Left cardiac atrium (tissue), 4 donors: Measurements from ENCODE around the gene MTMR11. TPM values are rescaled to one million over a fixed set of nuclear protein-coding genes. Genes with fewer than 3 reads are reported as not detected.
"Not testable (repeated sequence)": the region's sequence is repeated elsewhere in the genome, so short reads cannot be mapped to it uniquely, and the experiment has no call there.

Experiments
- ATAC-seq, 2 donors: fragments of 200-7000 bp; cut with Tn5 transposase; one replicate each; pipeline ENCODE4 v1.9.1; 2020; ENCODE audit warnings: mild to moderate bottlenecking in 2 of 2, moderate library complexity in 2 of 2
- DNase-seq: peaks from one replicate; pipeline ENCODE4 v3.0.0-alpha.2; 2020
- intact Hi-C, 2 donors: fragments of 100-400 bp; cut with DNase I; formaldehyde crosslinking; loops; one replicate each; pipeline versions ENCODE4 v1.14.1 to v1.15.1; 2022 to 2023
- long read RNA-seq: library from polyadenylated mRNA; unstranded; transcript quantifications from one replicate; pipeline ENCODE4 v2.0.0, GENCODE V29; 2021
- total RNA-seq, 2 donors: library from RNA; stranded (reverse); fragmentation: NEBNext Ultra II Directional; extraction: Animal tissue kit (Norgen Biotek cat#: 25700); gene quantifications; one replicate each; pipeline ENCODE4 v1.2.1, GENCODE V29; 2021
- donor health status: DM: no; HTN: yes; CAD: no.
- donor health status: DM: no; HTN: yes; CAD: no; lungs with severe emphysema.
- donor health status: DM: yes; HTN: yes; CAD: no.
- donor health status: Dilated cardiomyopathy.

The MTMR11 gene
- total RNA-seq: 1 to 10 TPM; 3.9 to 6.0 TPM
- long read RNA-seq, partial matches to known transcripts: 1 of 2 reads
- long read RNA-seq, other reads (novel, unspliced or antisense): 0 of 2 reads

- DNase-seq (no peak), ATAC-seq (peak; percentile 24 to 64)
- intact Hi-C loops: no loop called here
These were observed at the start of gene MTMR11 for GRCh38 chr1:149936170-149936991. Gene MTMR11 (minus strand): TSS chr1:149936879. CDS start chr1:149936647, 232 bp downstream.

- intact Hi-C loops: no loop called here
These were observed 43.4 kb upstream of the MTMR11 start for GRCh38 chr1:149979972-149980540.

GRCh38 chr1:149979245-149979971, 42.7 kb upstream of the MTMR11 start:
- intact Hi-C loops: no loop called here

More at GRCh38 chr1:149979972-149980540, 43.4 kb upstream of the MTMR11 start:
- ATAC-seq: no peak
- DNase-seq: no peak

GRCh38 chr1:149978547-149979023, 41.9 kb upstream of the MTMR11 start:
- ATAC-seq (no peak), DNase-seq (no peak)
- intact Hi-C loops: no loop called here

More at GRCh38 chr1:149979245-149979971, 42.7 kb upstream of the MTMR11 start:
- no peak for ATAC-seq
- DNase-seq: no peak

- intact Hi-C loops: no loop called here
- no peak for ATAC-seq
- DNase-seq: no peak
These were observed 40.7 kb upstream of the MTMR11 start for GRCh38 chr1:149977345-149977744.

GRCh38 chr1:149972547-149972946, 35.9 kb upstream of the MTMR11 start:
- intact Hi-C loops: no loop called here
- no peak for ATAC-seq

GRCh38 chr1:149967646-149968045, 31.0 kb upstream of the MTMR11 start:
- intact Hi-C loops: no loop called here
- DNase-seq (no peak), ATAC-seq (no peak)

More at GRCh38 chr1:149972547-149972946, 35.9 kb upstream of the MTMR11 start:
- DNase-seq: no peak

- no peak for ATAC-seq
- DNase-seq: no peak
- intact Hi-C loops: no loop called here
These were observed 30.4 kb upstream of the MTMR11 start for GRCh38 chr1:149967041-149967440.

- DNase-seq: no peak
- no peak for ATAC-seq
- intact Hi-C loops: no loop called here
These were observed 29.7 kb upstream of the MTMR11 start for GRCh38 chr1:149966405-149966804.

GRCh38 chr1:149965440-149965839, 28.8 kb upstream of the MTMR11 start:
- peak in 1 of 2 donors; percentile 74 for ATAC-seq
- no peak for DNase-seq
- intact Hi-C loops: no loop called here

- intact Hi-C loops: loop anchor here (2.0 to 5.0 kb wide), 3 partner anchors 84 to 205 kb away; no protein-coding TSS in a partner anchor
- ATAC-seq (peak in 1 of 2 donors; percentile 24), DNase-seq (no peak)
These were observed 26.7 kb upstream of the MTMR11 start for GRCh38 chr1:149963358-149963757.

- DNase-seq (no peak), ATAC-seq (peak in 1 of 2 donors; percentile 9)
- intact Hi-C loops: loop anchor here (2.0 to 5.0 kb wide), 3 partner anchors 85 to 206 kb away; no protein-coding TSS in a partner anchor
These were observed 26.1 kb upstream of the MTMR11 start for GRCh38 chr1:149962736-149963135.

GRCh38 chr1:149962039-149962647, 25.5 kb upstream of the MTMR11 start:
- peak; percentile 76 to 88 for ATAC-seq

GRCh38 chr1:149957548-149957947, 20.9 kb upstream of the MTMR11 start:
- DNase-seq, ATAC-seq, intact Hi-C loops: not testable (repeated sequence)

More at GRCh38 chr1:149962039-149962647, 25.5 kb upstream of the MTMR11 start:
- DNase-seq: peak; percentile 39
- intact Hi-C loops: loop anchor here (2.0 to 5.0 kb wide), 3 partner anchors 85 to 207 kb away; no protein-coding TSS in a partner anchor

GRCh38 chr1:149949911-149950310, 13.2 kb upstream of the MTMR11 start:
- intact Hi-C loops: no loop called here
- no peak for DNase-seq
- ATAC-seq: no peak

- intact Hi-C loops: no loop called here
- DNase-seq (no peak), ATAC-seq (no peak)
These were observed 8.5 kb upstream of the MTMR11 start for GRCh38 chr1:149945206-149945605.

- ATAC-seq: no peak
- intact Hi-C loops: no loop called here
- DNase-seq: no peak
These were observed 6.2 kb upstream of the MTMR11 start for GRCh38 chr1:149942885-149943284.

GRCh38 chr1:149942207-149942606, 5.5 kb upstream of the MTMR11 start:
- ATAC-seq (peak; percentile 28 to 32), DNase-seq (no peak)
- intact Hi-C loops: no loop called here

- ATAC-seq (no peak), DNase-seq (no peak)
- intact Hi-C loops: no loop called here
These were observed 3.7 kb upstream of the MTMR11 start for GRCh38 chr1:149940427-149940826.
